Middle frontal gyrus (tissue), 1 donor: ENCODE data around the gene RPH3AL.
"Not testable (repeated sequence)": the region's sequence is repeated elsewhere in the genome, so short reads cannot be mapped to it uniquely, and the experiment has no call there.

Experiments used
- DNase-seq: peaks from one replicate; pipeline ENCODE4 v3.0.0-alpha.2; 2015; ENCODE audit warnings: low spot score; ENCODE audit errors: extremely low spot score

RPH3AL gene

GRCh38 chr17:202501-202951, 150.1 kb downstream of the RPH3AL start:
- DNase-seq: no peak

GRCh38 chr17:201736-202135, 150.9 kb downstream of the RPH3AL start:
- not testable (repeated sequence) for DNase-seq

DNA sequence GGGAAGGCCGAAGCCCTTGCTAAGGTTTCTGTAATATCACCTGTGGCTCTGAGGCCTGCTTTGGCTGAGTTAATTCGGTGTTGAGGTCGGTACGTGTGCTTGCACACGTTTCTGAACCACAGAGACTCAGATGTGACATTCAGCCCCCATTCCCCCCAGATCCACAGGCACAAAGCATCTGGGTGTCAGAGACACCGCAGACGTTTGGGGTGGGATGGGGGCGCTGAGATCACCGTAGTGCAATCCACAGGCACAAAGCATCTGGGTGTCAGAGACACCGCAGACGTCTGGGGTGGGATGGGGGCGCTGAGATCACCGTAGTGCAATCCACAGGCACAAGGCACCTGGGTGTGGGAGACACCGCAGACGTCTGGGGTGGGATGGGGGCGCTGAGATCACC, 151.3 kb downstream of the RPH3AL start:
- DNase-seq: not testable (repeated sequence)

DNA sequence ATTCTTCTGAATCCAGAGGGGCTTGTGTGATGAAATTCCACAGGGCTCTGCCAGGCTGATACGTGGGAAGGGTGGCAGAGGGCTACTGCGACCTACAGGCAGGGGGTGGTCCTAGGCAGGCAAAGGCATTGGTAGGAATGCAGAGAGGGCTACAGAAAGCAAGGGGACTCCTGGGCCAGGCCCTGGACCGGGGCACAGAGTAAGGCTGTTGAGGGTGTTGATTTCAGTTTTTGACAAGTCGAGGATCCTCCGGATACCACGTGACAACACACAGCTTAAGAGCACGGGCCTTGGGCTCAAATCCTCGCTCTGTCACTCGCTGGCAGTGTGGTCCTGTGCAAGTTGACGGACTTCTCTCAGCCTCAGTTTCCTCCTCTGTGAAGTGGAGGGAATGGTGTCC, 152.0 kb downstream of the RPH3AL start:
- no peak for DNase-seq

DNA sequence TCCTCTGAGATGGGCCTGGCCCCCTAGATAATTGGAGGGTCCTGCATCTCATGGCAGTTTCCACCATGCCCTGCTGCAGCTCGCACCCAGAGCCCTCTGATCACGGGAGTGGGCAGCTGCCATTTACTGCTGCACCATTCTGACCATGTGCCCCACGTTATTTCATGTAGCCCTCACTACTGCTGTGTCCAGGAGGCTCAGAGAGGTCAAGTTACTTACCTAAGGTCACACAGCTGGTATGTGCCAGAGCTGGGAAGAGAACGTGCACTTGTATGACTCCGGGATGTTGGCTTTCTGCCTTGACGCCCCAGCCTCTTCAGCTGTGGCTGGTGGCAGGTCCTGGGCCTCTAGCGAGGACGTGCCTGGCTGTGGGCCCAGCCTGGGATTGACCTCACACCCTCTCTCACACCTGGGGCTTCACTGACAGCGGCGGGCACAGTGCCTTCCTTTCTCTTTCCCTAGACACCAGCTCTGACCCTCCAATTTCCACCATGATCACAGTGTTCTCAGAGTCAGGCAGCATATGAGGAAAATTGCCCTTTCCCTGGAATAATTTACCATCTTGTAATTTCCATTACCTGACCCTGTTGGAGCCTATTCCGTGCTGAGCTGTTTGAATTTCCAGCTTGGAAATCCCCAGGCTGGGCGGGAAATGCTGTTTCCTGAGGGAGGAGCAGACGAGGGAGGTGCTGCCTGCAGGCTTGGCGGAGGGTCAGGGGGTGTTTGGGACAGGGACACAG, 152.6 kb downstream of the RPH3AL start:
- DNase-seq: no peak

DNA sequence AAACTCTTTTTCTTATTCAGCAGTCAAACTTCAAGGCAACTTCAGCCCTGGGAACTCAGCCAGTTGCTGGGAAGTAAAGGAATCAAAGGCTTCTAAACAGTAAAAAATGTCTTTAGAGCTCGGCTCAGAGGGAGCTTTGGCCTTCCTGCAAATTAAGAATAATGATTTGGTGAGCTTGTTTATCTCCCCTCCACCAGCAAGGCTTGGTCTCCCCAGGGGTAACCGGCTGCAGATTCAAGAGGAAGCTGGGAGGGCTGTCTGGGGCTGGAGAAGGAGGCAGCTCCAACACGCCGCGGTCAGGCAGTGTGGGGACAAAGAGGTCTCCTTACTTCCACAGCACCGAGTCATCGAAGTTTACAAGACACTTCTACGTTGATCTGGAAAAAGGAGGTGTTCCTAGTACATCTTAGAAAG, 153.4 kb downstream of the RPH3AL start:
- no peak for DNase-seq

DNA sequence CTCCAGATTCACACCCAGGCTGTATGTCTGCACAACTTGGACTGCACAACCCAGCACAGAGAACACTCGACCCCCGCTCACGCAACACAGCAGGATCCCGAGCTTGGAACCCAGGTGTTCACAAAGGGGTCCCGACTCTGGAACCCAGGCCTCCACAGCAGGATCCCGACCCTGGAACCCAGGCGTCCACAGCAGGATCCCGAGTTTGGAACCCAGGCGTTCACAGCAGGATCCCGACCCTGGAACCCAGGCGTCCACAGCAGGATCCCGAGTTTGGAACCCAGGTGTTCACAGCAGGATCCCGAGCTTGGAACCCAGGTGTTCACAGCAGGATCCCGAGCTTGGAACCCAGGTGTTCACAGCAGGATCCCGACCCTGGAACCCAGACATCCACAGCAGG, 154.4 kb downstream of the RPH3AL start:
- not testable (repeated sequence) for DNase-seq

GRCh38 chr17:197352-197751, 155.3 kb downstream of the RPH3AL start:
- DNase-seq: no peak

DNA sequence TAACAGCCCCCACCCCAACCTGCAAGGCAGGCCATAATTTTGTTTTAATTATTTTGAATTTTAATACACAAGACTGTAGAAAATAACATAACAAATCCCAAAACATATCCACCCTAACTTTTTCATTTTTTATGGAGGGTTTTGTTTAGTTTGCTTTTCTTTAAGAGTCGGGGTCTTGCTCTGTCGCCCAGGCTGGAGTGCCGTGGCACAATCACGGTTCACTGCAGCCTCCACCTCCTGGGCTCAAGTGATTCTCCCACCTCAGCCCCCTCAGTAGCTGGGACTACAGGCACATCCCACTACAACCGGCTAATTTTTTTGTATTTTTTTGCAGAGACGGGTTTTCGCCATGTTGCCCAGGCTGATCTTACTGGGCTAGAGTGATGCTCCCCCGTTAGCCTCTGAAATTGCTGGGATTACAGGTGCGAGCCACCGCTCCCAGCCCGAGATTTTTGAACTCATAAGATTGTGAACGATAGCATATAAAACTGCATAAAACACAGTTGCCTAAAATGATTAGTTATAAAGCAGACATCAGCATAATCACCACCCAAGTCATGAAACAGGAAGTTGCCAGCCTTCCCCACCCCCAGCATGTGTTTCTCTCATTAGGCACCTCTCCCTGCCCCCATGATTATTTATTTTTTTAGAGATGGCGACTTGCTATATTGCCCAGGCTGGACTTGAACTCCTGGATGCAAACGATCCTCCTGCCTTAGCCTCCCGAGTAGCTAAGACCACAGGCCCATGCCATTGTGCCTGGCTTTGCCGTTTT, 157.6 kb downstream of the RPH3AL start:
- no peak for DNase-seq

DNA sequence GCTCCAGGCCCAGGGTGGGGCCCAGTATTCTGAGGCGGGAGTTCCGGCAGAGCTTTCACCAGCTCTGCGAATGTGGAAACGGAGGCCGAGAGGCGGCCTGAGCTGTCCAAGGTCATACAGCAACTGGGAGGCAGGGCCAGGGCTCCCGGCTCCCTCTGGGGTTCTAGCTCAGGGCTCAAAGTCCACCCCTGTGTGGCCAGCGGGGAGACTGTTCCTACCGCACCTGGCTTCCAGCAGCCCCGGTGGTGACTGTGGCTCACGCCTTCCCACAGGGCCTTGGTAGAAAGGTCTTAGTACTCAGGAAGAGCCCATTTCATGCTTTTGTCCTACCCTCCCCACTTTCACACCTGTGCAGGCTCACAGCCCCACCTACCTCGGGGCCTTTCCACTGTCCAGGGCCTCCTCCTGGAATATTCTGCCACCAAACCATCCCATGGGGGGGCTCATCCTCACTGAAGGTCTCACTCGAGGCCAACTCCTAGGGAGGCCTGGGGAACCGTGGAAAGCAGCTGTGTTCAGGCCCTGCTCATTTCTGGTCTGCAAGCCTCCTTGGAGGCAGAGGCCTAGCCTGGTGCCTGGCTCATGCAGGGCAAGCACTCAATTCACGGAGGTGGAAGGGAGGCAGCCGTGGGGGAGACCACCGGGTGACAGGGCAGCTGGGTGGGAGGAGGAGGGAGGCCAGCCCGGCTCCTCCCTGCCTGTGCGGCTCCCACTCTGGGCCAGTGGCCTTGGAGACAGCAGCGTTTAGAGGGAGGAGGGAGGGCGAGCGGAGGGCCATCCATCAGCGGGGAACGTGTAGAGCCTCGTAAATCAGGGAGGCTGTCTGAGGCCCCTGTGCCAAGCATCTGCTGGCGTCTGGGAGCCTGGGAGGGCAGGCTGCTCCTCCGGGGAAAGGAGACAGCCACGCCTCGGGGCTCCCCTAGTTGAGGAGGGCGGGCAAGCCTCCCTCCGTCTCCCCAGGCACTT, 158.5 kb downstream of the RPH3AL start:
- no peak for DNase-seq

DNA sequence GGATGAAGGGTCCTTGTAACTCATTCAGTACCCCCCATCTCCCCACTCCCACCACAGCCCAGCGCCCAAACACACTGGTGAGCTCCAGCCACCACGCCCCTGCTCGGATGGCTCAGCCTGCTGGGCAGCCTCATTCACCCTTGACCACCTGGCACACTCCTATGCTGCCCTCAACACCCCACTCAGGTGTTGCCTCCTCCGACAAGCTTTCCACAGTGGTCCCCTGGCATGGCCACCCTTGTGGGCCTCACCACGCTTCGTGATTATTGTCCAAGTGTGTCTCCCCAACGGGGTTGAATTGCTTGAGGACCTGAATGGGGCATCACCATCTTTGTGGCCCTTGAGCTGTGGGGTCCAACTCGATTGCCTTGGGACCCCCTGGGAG, 159.2 kb downstream of the RPH3AL start:
- no peak for DNase-seq

GRCh38 chr17:192666-193425, 159.8 kb downstream of the RPH3AL start:
- DNase-seq: no peak

DNA sequence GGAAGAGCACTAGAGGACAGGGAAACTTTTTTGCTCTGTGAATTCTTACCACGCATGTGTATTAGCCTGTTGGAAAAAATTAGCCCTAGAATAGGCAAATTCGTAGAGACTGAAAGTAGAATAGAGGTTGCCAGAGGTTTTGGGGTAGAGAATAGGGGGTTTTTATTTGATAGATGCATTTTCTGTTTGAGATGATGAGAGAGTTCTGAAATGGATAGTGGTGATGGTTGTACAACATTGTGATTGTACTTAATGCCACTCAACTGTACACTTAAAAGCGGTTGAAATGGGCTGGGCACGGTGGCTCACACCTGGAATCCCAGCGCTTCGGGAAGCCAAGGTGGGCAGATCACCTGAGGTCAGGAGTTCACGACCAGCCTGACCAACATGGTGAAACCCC, 163.2 kb downstream of the RPH3AL start:
- no peak for DNase-seq

- DNase-seq: no peak
These were observed 165.5 kb downstream of the RPH3AL start for GRCh38 chr17:187130-187529.

DNA sequence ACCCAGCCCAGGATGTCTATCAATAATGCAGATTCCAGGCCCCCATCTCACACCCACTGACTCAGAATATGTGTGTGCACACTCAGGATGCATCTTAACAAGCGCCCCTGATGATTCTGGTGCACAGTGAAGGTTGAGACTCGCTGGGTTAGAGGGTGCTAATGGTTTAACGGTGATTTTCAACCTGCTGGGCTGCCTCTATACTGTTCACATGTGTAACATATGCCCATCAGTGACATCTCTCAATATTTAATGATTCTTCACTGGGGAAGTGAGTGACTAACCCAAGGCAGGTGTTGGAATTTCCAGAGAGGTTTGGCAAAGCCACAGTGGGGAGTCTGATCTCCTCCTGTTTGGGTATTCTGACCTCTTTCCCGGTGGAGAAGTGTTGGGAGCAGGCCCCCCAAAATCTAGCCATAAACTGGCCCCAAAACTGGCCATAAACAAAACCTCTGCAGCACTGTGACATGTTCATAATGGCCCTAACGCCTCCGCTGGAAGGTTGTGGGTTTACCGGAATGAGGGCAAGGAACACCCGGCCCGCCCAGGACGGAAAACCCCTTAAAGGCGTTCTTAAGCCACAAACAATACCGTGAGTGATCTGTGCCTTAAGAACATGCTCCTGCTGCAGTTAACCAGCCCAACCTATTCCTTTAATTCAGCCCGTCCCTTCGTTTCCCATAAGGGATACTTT, 167.0 kb downstream of the RPH3AL start:
- no peak for DNase-seq

DNA sequence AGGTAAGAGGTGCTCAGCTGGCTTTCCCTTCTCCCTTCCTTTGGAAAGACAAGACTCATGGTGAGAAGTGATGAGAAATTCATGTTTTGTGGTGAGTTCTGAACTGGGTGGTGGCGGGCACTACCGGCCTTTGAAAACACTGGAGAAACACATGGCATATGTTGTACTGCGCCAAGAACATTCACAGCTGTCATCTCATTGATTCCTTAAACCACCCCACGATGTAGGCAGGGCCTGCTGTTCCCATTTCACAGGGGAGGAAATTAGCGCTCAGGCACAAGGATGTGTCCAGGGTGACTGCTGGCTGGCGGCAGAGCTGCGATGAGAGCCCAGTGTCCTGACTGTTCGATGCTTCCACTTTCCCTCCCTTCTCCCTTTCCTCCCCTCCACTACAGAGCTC, 169.6 kb downstream of the RPH3AL start:
- DNase-seq: peak; percentile 12

- no peak for DNase-seq
These were observed 170.4 kb downstream of the RPH3AL start for GRCh38 chr17:182050-182751.

DNA sequence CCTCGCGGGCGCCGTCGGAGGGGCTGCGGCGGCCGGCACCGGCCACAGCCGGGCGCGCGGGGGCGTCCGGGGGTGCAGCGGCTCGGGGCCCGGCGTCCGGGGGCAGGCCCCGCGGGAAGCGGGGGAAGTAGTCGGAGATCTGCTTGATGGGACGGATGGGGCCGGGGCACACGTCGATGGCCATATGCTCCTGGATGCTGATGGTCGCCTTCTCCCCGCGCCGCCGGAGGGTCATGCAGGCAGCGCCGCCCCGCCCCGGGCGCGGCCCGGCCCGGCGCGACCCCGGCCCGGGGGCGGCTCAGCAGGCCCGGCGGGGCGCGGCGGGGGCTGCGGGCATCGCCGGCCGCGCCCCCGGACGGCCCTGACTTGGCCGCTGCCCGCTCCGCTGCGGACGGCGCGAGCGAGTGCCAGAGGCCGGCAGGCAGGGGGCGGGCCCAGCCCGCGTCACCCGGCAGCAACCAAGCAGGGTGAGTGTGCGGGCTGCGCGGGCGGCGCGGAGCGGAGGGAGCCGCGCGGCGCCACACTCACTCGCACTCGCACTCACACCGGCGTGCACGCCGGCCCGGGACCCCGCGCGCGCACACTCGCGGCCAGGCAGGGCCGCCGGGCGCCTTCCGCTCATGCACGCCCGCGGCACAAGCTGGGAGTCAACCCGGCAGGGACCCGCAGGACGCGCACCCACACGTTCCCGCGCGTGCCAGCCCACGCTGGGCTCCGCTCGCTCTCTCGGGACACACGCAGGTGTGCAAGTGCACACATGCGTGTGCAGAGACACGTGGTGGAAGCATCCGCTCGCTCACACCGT, 171.2 kb downstream of the RPH3AL start, which contains the start of gene DOC2B:
DOC2B (minus strand) TSS at position 406 of the 805 bp plus-strand sequence; CDS start at position 235, 171 bp downstream.
- DNase-seq: no peak
